ENCODE data around the gene SCN2B. TPM values are rescaled to one million over a fixed set of nuclear protein-coding genes. Genes with fewer than 3 reads are reported as not detected.

SCN2B gene
- total and polyA plus RNA-seq, 7 donors = 0.23 to 1.7 (median 0.95) TPM

- Histone ChIP-seq H3K4me1 (peaks cover 0 to 9% (median 7%) of the 10 kb centered on the region in 4 donors), H3K4me3 (no peak overlapping the region), H3K9me3 (no peaks in the 10 kb centered on the region), H3K36me3 (no peaks in the 10 kb centered on the region), H3K27me3 (peaks cover 0 to 60% (median 6%) of the 10 kb centered on the region in 3 donors), H3K27ac (no peak overlapping the region)
- no peak for TF ChIP-seq POLR2A (IDR thresholded peaks at IDR 0.05)
- no peak for TF ChIP-seq CTCF (IDR thresholded peaks at IDR 0.05)
- TF ChIP-seq POLR2AphosphoS5 (IDR thresholded peaks at IDR 0.05) = no peak
- TF ChIP-seq EP300 (IDR thresholded peaks at IDR 0.05) = no peak
- WGBS, 2 donors = 60 to 66% methylated on average over 2 of the region's 2 CpGs
- DNase-seq = peak; percentile 34
- intact Hi-C loops (cut with DNase I) = no loop called here
Measured at GRCh38 chr11:118142081-118142480, 34.4 kb downstream of the SCN2B start.

- no peak for TF ChIP-seq EP300 (IDR thresholded peaks at IDR 0.05)
- no peak for TF ChIP-seq CTCF (IDR thresholded peaks at IDR 0.05)
- no peak for TF ChIP-seq POLR2A (IDR thresholded peaks at IDR 0.05)
- Histone ChIP-seq H3K4me1 (no peaks in the 10 kb centered on the region), H3K27ac (no peak overlapping the region), H3K27me3 (peaks cover 2 to 72% (median 6%) of the 10 kb centered on the region in 3 donors), H3K9me3 (no peaks in the 10 kb centered on the region), H3K36me3 (no peaks in the 10 kb centered on the region), H3K4me3 (no peak overlapping the region)
- 38 to 48% methylated on average over 1 of the region's 1 CpG for whole genome bisulfite sequencing, 2 donors
- no peak for DNase-seq
- intact Hi-C loops (cut with DNase I) = no loop called here
Measured at GRCh38 chr11:118139578-118139977, 36.9 kb downstream of the SCN2B start.

GRCh38 chr11:118138839-118139420 lies 37.5 kb downstream of the SCN2B start:
- peaks cover 2 to 70% (median 6%) of the 10 kb centered on the region in 3 donors for H3K27me3 ChIP-seq
- H3K9me3 ChIP-seq = no peaks in the 10 kb centered on the region
- H3K36me3 ChIP-seq = no peaks in the 10 kb centered on the region
- TF ChIP-seq POLR2AphosphoS5 (IDR thresholded peaks at IDR 0.05) (no peak), CTCF (IDR thresholded peaks at IDR 0.05) (no peak), POLR2A (IDR thresholded peaks at IDR 0.05) (no peak), EP300 (IDR thresholded peaks at IDR 0.05) (no peak)
- no peak overlapping the region for H3K27ac ChIP-seq
- 54 to 67% methylated on average over 10 of the region's 10 CpGs for WGBS, 2 donors
- no peaks in the 10 kb centered on the region for H3K4me1 ChIP-seq
- intact Hi-C loops (cut with DNase I) = no loop called here
- H3K4me3 ChIP-seq = no peak overlapping the region
- DNase-seq = peak; percentile 15

GRCh38 chr11:118136801-118137200 lies 39.6 kb downstream of the SCN2B start:
- peak; percentile 32 for DNase-seq
- Histone ChIP-seq H3K36me3 (no peaks in the 10 kb centered on the region), H3K9me3 (no peaks in the 10 kb centered on the region), H3K27me3 (peaks cover under 1 to 49% (median 2%) of the 10 kb centered on the region in 3 donors), H3K4me3 (no peak overlapping the region), H3K4me1 (no peaks in the 10 kb centered on the region), H3K27ac (no peak overlapping the region)
- intact Hi-C loops (cut with DNase I) = no loop called here
- TF ChIP-seq EP300 (IDR thresholded peaks at IDR 0.05) (no peak), POLR2A (IDR thresholded peaks at IDR 0.05) (no peak), POLR2AphosphoS5 (IDR thresholded peaks at IDR 0.05) (no peak)
- WGBS, 2 donors = 33 to 76% methylated on average over 10 of the region's 10 CpGs

- intact Hi-C loops (cut with DNase I) = no loop called here
- no peaks in the 10 kb centered on the region for H3K9me3 ChIP-seq
- WGBS, 2 donors = 68 to 83% methylated on average over 2 of the region's 2 CpGs
- no peaks in the 10 kb centered on the region for H3K4me1 ChIP-seq
- H3K27me3 ChIP-seq = peaks cover 0 to 44% (median 2%) of the 10 kb centered on the region in 3 donors
- TF ChIP-seq POLR2A (IDR thresholded peaks at IDR 0.05) (no peak), POLR2AphosphoS5 (IDR thresholded peaks at IDR 0.05) (no peak), EP300 (IDR thresholded peaks at IDR 0.05) (no peak)
- no peaks in the 10 kb centered on the region for H3K36me3 ChIP-seq
- DNase-seq = peak; percentile 25
- H3K4me3 ChIP-seq = no peak overlapping the region
- no peak overlapping the region for H3K27ac ChIP-seq
Measured at GRCh38 chr11:118136341-118136740, 40.1 kb downstream of the SCN2B start.

GRCh38 chr11:118135796-118136165 lies 40.7 kb downstream of the SCN2B start:
- no peaks in the 10 kb centered on the region for H3K36me3 ChIP-seq
- TF ChIP-seq EP300 (IDR thresholded peaks at IDR 0.05) = no peak
- no peak for TF ChIP-seq POLR2A (IDR thresholded peaks at IDR 0.05)
- TF ChIP-seq POLR2AphosphoS5 (IDR thresholded peaks at IDR 0.05) = no peak
- TF ChIP-seq CTCF (IDR thresholded peaks at IDR 0.05) = no peak
- no peaks in the 10 kb centered on the region for H3K9me3 ChIP-seq
- no peaks in the 10 kb centered on the region for H3K4me1 ChIP-seq
- H3K27ac ChIP-seq = no peak overlapping the region
- peak; percentile 46 for DNase-seq
- intact Hi-C loops (cut with DNase I) = no loop called here
- 60 to 86% methylated on average over 5 of the region's 5 CpGs for WGBS, 2 donors
- peaks cover 0 to 39% (median 2%) of the 10 kb centered on the region in 3 donors for H3K27me3 ChIP-seq
- no peak overlapping the region for H3K4me3 ChIP-seq
